AG04450 (cell line): ENCODE measurements around the gene FIZ1. TPM values are rescaled to one million over a fixed set of nuclear protein-coding genes. Genes with fewer than 3 reads are reported as not detected.

Source experiments
- CTCF ChIA-PET: fragments of 300-600, 350-600 bp; formaldehyde crosslinking; extraction: SDS; loops from one replicate; lab custom pipeline; 2022; ENCODE audit warnings: antibody characterized with exemption, inconsistent platforms; lab: Charles Lee
- POLR2A ChIA-PET: fragments of 350-600 bp; formaldehyde crosslinking; extraction: SDS; loops from one replicate; lab custom pipeline; 2021; ENCODE audit warnings: antibody characterized with exemption, inconsistent platforms; lab: Yijun Ruan, JAX
- DNase-seq: peaks from one replicate; pipeline ENCODE4 v3.0.0-alpha.2; 2011; ENCODE audit warnings: low read depth, low spot score
- H3K27ac ChIP-seq: one replicate; pipeline ENCODE4 v1.5.1; 2012; ENCODE audit warnings: low read depth, low read length, control low read depth
- H3K27me3 ChIP-seq: one replicate; pipeline ENCODE4 v1.6.0; 2012; ENCODE audit warnings: low read length; ENCODE audit not compliant: control insufficient read depth, insufficient read depth
- H3K4me3 ChIP-seq: 2 replicates; pipeline ENCODE4 v1.5.1; 2011; ENCODE audit warnings: mild to moderate bottlenecking, low read depth, low read length, control low read depth
- H3K9me3 ChIP-seq: 2 replicates; pipeline ENCODE4 v1.5.1; 2012; ENCODE audit warnings: low read length; ENCODE audit not compliant: control insufficient read depth, insufficient read depth
- CTCF ChIP-seq: IDR thresholded peaks from 2 replicates; pipeline ENCODE4 v1.5.1; 2011; ENCODE audit warnings: low read depth, low read length, control low read depth, inconsistent platforms
- polyA plus RNA-seq: library from polyadenylated mRNA; depleted of rRNA; stranded (reverse); fragments of >200 nt; gene quantifications from 2 replicates; pipeline ENCODE4 v1.2.3, GENCODE V29; 2011

FIZ1 gene
- polyA plus RNA-seq, 1 experiment = 3.7 TPM

GRCh38 chr19:55591555-55591954, 7.8 kb downstream of the FIZ1 start:
- no peaks in the 10 kb centered on the region for H3K27me3 ChIP-seq
- ChIA-PET POLR2A (no interaction called here), CTCF (no interaction called here)
- TF ChIP-seq CTCF = no peak
- no peak overlapping the region for H3K27ac ChIP-seq
- H3K4me3 ChIP-seq = no peak overlapping the region
- H3K9me3 ChIP-seq = no peaks in the 10 kb centered on the region
- DNase-seq = no peak

GRCh38 chr19:55590617-55591016, 8.7 kb downstream of the FIZ1 start:
- ChIA-PET POLR2A (interaction anchor here (1.0 kb wide), 1 partner anchor 9 kb away, joined by 3 read pairs; the partner anchor contains the start of gene FIZ1), CTCF (no interaction called here)
- Histone ChIP-seq H3K9me3 (no peaks in the 10 kb centered on the region), H3K4me3 (no peak overlapping the region), H3K27ac (no peak overlapping the region), H3K27me3 (no peaks in the 10 kb centered on the region)
- no peak for TF ChIP-seq CTCF
- DNase-seq = no peak

- ChIA-PET CTCF (no interaction called here), POLR2A (interaction anchor here (1.0 kb wide), 1 partner anchor 9 kb away, joined by 3 read pairs; the partner anchor contains the start of gene FIZ1)
- no peak for DNase-seq
- Histone ChIP-seq H3K27ac (no peak overlapping the region), H3K27me3 (no peaks in the 10 kb centered on the region), H3K4me3 (no peak overlapping the region), H3K9me3 (no peaks in the 10 kb centered on the region)
- TF ChIP-seq CTCF = no peak
Observed at GRCh38 chr19:55590109-55590508, 9.2 kb downstream of the FIZ1 start.

GRCh38 chr19:55588738-55589137, 10.6 kb downstream of the FIZ1 start:
- no peak overlapping the region for H3K27ac ChIP-seq
- no peak for DNase-seq
- no peak overlapping the region for H3K4me3 ChIP-seq
- POLR2A ChIA-PET = interaction anchor here (0.5 kb wide), 1 partner anchor 12 kb away, joined by 3 read pairs; the partner anchor contains the start of gene ZNF524
- no peaks in the 10 kb centered on the region for H3K9me3 ChIP-seq
- no peak for TF ChIP-seq CTCF
- CTCF ChIA-PET = interaction anchor here (0.9 kb wide), 1 partner anchor 44 kb away, joined by 3 read pairs; no protein-coding TSS in a partner anchor
- H3K27me3 ChIP-seq = no peaks in the 10 kb centered on the region

GRCh38 chr19:55586976-55587668, 12.2 kb downstream of the FIZ1 start:
- no peaks in the 10 kb centered on the region for H3K9me3 ChIP-seq
- POLR2A ChIA-PET = interaction anchor here (0.6 to 1.1 kb wide), 2 partner anchors 12 to 111 kb away, joined by 3 to 9 read pairs; partner anchors contain the start of genes FIZ1 and ZNF628
- no peaks in the 10 kb centered on the region for H3K27me3 ChIP-seq
- H3K27ac ChIP-seq = no peak overlapping the region
- peak overlapping the region; percentile 53 for H3K4me3 ChIP-seq
- no peak for TF ChIP-seq CTCF
- DNase-seq = peak; percentile 69
- CTCF ChIA-PET = interaction anchor here (0.8 to 1.2 kb wide), 2 partner anchors 12 to 70 kb away, joined by 3 to 4 read pairs; partner anchors contain the start of gene FIZ1
